DOHH2 (cell line): ENCODE measurements around the gene RIMBP2.

Source experiments
- H3F3A ChIP-seq: fragments of 200-600 bp; sonication (generic), shearing (Covaris generic); 2 replicates; pipeline ENCODE4 v1.6.0; 2016; ENCODE audit warnings: antibody characterized with exemption, mild to moderate bottlenecking; ENCODE audit not compliant: control insufficient read depth, insufficient read depth
- H3K27ac ChIP-seq: fragments of 200-600 bp; sonication (generic); 2 replicates; pipeline ENCODE4 v1.5.1; 2014; ENCODE audit warnings: low read depth, mild to moderate bottlenecking, low read length, moderate library complexity
- H3K27me3 ChIP-seq: fragments of 200-600 bp; sonication (generic); 2 replicates; pipeline ENCODE4 v1.6.1; 2014; ENCODE audit warnings: mild to moderate bottlenecking, low read length, mixed read lengths; ENCODE audit not compliant: control insufficient read depth
- H3K36me3 ChIP-seq: fragments of 200-600 bp; sonication (generic); 2 replicates; pipeline ENCODE4 v1.6.1; 2014; ENCODE audit warnings: mild to moderate bottlenecking, low read length, moderate library complexity, mixed read lengths; ENCODE audit not compliant: control insufficient read depth
- H3K4me1 ChIP-seq: fragments of 200-600 bp; sonication (generic); 2 replicates; pipeline ENCODE4 v1.6.1; 2014; ENCODE audit warnings: mild to moderate bottlenecking, low read length, mixed read lengths; ENCODE audit not compliant: control insufficient read depth
- H3K4me2 ChIP-seq: fragments of 200-600 bp; sonication (generic); 2 replicates; pipeline ENCODE4 v1.6.0; 2014; ENCODE audit warnings: mild to moderate bottlenecking, low read length, moderate library complexity
- H3K4me3 ChIP-seq: fragments of 200-600 bp; sonication (generic); 2 replicates; pipeline ENCODE4 v1.5.1; 2014; ENCODE audit warnings: mild to moderate bottlenecking, low read length, mixed read lengths
- H3K79me2 ChIP-seq: fragments of 200-600 bp; sonication (generic); 2 replicates; pipeline ENCODE4 v1.6.1; 2014; ENCODE audit warnings: mild to moderate bottlenecking, low read length, mixed read lengths; ENCODE audit not compliant: control insufficient read depth
- H3K9me2 ChIP-seq: fragments of 200-600 bp; sonication (generic); replicated peaks from 2 replicates; pipeline ENCODE4 v1.6.1; 2014; ENCODE audit warnings: mild to moderate bottlenecking, low read length, mixed read lengths; ENCODE audit not compliant: control insufficient read depth
- H3K9me3 ChIP-seq: fragments of 200-600 bp; sonication (generic); 2 replicates; pipeline ENCODE4 v1.6.1; 2014; ENCODE audit warnings: antibody characterized with exemption, low read length, mixed read lengths; ENCODE audit not compliant: control insufficient read depth, insufficient read depth
- H4K20me1 ChIP-seq: fragments of 200-600 bp; sonication (generic); 2 replicates; pipeline ENCODE4 v1.6.0; 2014; ENCODE audit warnings: low read depth, mild to moderate bottlenecking, antibody characterized with exemption, low read length, moderate library complexity; ENCODE audit not compliant: control insufficient read depth, insufficient read depth
- CTCF ChIP-seq: fragments of 200-600 bp; sonication (generic); IDR thresholded peaks from one replicate; pipeline ENCODE4 v1.5.1; 2014; ENCODE audit warnings: antibody characterized with exemption, mild to moderate bottlenecking, low read depth, low read length; ENCODE audit not compliant: poor library complexity, severe bottlenecking
- EZH2phosphoT487 ChIP-seq: fragments of 200-600 bp; sonication (generic); IDR thresholded peaks from 2 replicates; pipeline ENCODE4 v1.6.1; 2017; ENCODE audit warnings: borderline replicate concordance, mild to moderate bottlenecking, antibody characterized with exemption, low read length, moderate library complexity, mixed read lengths

RIMBP2 gene

GRCh38 chr12:130685250-130685787, 30.8 kb downstream of the RIMBP2 start:
- no peaks in the 10 kb centered on the region for H3F3A ChIP-seq
- H4K20me1 ChIP-seq = no peaks in the 10 kb centered on the region
- no peak overlapping the region for H3K27ac ChIP-seq
- no peak overlapping the region for H3K4me3 ChIP-seq
- no peaks in the 10 kb centered on the region for H3K9me2 ChIP-seq
- H3K9me3 ChIP-seq = no peaks in the 10 kb centered on the region
- H3K4me1 ChIP-seq = no peaks in the 10 kb centered on the region
- H3K79me2 ChIP-seq = no peaks in the 10 kb centered on the region
- no peaks in the 10 kb centered on the region for H3K36me3 ChIP-seq
- no peaks in the 10 kb centered on the region for H3K27me3 ChIP-seq
- no peak overlapping the region for H3K4me2 ChIP-seq
- TF ChIP-seq CTCF (no peak), EZH2phosphoT487 (no peak)

- Histone ChIP-seq H3K9me3 (no peaks in the 10 kb centered on the region), H3K4me1 (no peaks in the 10 kb centered on the region), H3K9me2 (no peaks in the 10 kb centered on the region)
These were observed 32.3 kb downstream of the RIMBP2 start for GRCh38 chr12:130683811-130684210.

GRCh38 chr12:130683080-130683479, 33.0 kb downstream of the RIMBP2 start:
- TF ChIP-seq EZH2phosphoT487 (no peak), CTCF (no peak)
- Histone ChIP-seq H3F3A (no peaks in the 10 kb centered on the region), H3K9me2 (no peaks in the 10 kb centered on the region), H3K9me3 (no peaks in the 10 kb centered on the region), H4K20me1 (no peaks in the 10 kb centered on the region), H3K4me1 (no peaks in the 10 kb centered on the region), H3K79me2 (no peaks in the 10 kb centered on the region), H3K27ac (no peak overlapping the region), H3K4me3 (no peak overlapping the region), H3K4me2 (no peak overlapping the region), H3K27me3 (no peaks in the 10 kb centered on the region), H3K36me3 (no peaks in the 10 kb centered on the region)

More at GRCh38 chr12:130683811-130684210, 32.3 kb downstream of the RIMBP2 start:
- H3K4me3 ChIP-seq = no peak overlapping the region
- H3K79me2 ChIP-seq = no peaks in the 10 kb centered on the region
- no peaks in the 10 kb centered on the region for H3F3A ChIP-seq
- H3K27me3 ChIP-seq = no peaks in the 10 kb centered on the region
- H3K36me3 ChIP-seq = no peaks in the 10 kb centered on the region
- no peak for TF ChIP-seq EZH2phosphoT487
- TF ChIP-seq CTCF = no peak
- no peaks in the 10 kb centered on the region for H4K20me1 ChIP-seq
- no peak overlapping the region for H3K27ac ChIP-seq
- H3K4me2 ChIP-seq = no peak overlapping the region
